Fibroblast of skin of scalp (primary cell): ENCODE data around the gene LNPK. TPM values are rescaled to one million over a fixed set of nuclear protein-coding genes. Genes with fewer than 3 reads are reported as not detected.
"Not testable (repeated sequence)": the region's sequence is repeated elsewhere in the genome, so short reads cannot be mapped to it uniquely, and the experiment has no call there.

Source experiments
- DNase-seq: peaks from one replicate; pipeline ENCODE4 v3.0.0-alpha.2; 2013
- polyA plus RNA-seq, 2 experiments: library from polyadenylated mRNA; unstranded; fragments of 120-200 nt; gene quantifications; one replicate each; pipeline ENCODE4 v1.2.1, GENCODE V29; 2013; ENCODE audit not compliant: insufficient read length in 2 of 2

LNPK gene
- polyA plus RNA-seq (2013, experiment 1 of 2; ENCODE audit: insufficient read length): 39.1 TPM
- polyA plus RNA-seq (2013, experiment 2 of 2; ENCODE audit: insufficient read length): 42.1 TPM

GRCh38 chr2:176001916-176002687 lies at the start of gene LNPK:
LNPK (minus strand) TSS chr2:176002267; CDS start chr2:175995584, 6,683 bp downstream.
- DNase-seq: peak; percentile 90

GRCh38 chr2:176039375-176039774 lies 37.3 kb upstream of the LNPK start:
- DNase-seq: no peak

GRCh38 chr2:176038694-176039093 lies 36.6 kb upstream of the LNPK start:
- no peak for DNase-seq

- no peak for DNase-seq
Observed at GRCh38 chr2:176035013-176035691, 33.1 kb upstream of the LNPK start.

GRCh38 chr2:176027806-176028205 lies 25.7 kb upstream of the LNPK start:
- no peak for DNase-seq

GRCh38 chr2:176025932-176026331 lies 23.9 kb upstream of the LNPK start:
- DNase-seq: no peak

- no peak for DNase-seq
Observed at GRCh38 chr2:176024083-176024482, 22.0 kb upstream of the LNPK start.

- DNase-seq: no peak
Observed at GRCh38 chr2:176022048-176022447, 20.0 kb upstream of the LNPK start.

GRCh38 chr2:176020400-176020799 lies 18.3 kb upstream of the LNPK start:
- no peak for DNase-seq

GRCh38 chr2:176018708-176019107 lies 16.6 kb upstream of the LNPK start:
- DNase-seq: peak; percentile 37

- DNase-seq: no peak
Observed at GRCh38 chr2:176009445-176009844, 7.4 kb upstream of the LNPK start.

- DNase-seq: no peak
Observed at GRCh38 chr2:176004934-176005333, 2.9 kb upstream of the LNPK start.

GRCh38 chr2:176003958-176004357 lies 1.9 kb upstream of the LNPK start:
- DNase-seq: no peak

- peak; percentile 9 for DNase-seq
Observed at GRCh38 chr2:176002688-176003210, 682 bp upstream of the LNPK start.

GRCh38 chr2:176001281-176001915 lies 669 bp downstream of the LNPK start:
- DNase-seq: peak; percentile 66

- no peak for DNase-seq
Observed at GRCh38 chr2:175999283-175999819, 2.7 kb downstream of the LNPK start.

GRCh38 chr2:175990099-175990498 lies 12.0 kb downstream of the LNPK start:
- DNase-seq: no peak

GRCh38 chr2:175987126-175987525 lies 14.9 kb downstream of the LNPK start:
- not testable (repeated sequence) for DNase-seq

- DNase-seq: peak; percentile 60
Observed at GRCh38 chr2:175984846-175985245, 17.2 kb downstream of the LNPK start.

GRCh38 chr2:175981551-175981950 lies 20.5 kb downstream of the LNPK start:
- DNase-seq: no peak

- DNase-seq: peak; percentile 60
Observed at GRCh38 chr2:175976391-175977157, 25.5 kb downstream of the LNPK start.

GRCh38 chr2:175973373-175973772 lies 28.7 kb downstream of the LNPK start:
- DNase-seq: no peak
